Measurements from ENCODE around the gene SLC2A9.
"Not testable (repeated sequence)": the region's sequence is repeated elsewhere in the genome, so short reads cannot be mapped to it uniquely, and the experiment has no call there.

Gene SLC2A9

GRCh38 chr4:9994246-9994847 lies 26.9 kb downstream of the SLC2A9 start:
- no peak for DNase-seq

GRCh38 chr4:9989918-9990635 lies 31.2 kb downstream of the SLC2A9 start:
- DNase-seq: no peak

GRCh38 chr4:9988933-9989332 lies 32.4 kb downstream of the SLC2A9 start:
- no peak for DNase-seq

- no peak for DNase-seq
Observed at GRCh38 chr4:9988363-9988749, 32.9 kb downstream of the SLC2A9 start.

- no peak for DNase-seq
Observed at GRCh38 chr4:9987749-9988362, 33.4 kb downstream of the SLC2A9 start.

GRCh38 chr4:9984621-9985020 lies 36.7 kb downstream of the SLC2A9 start:
- DNase-seq: no peak

GRCh38 chr4:9983211-9983610 lies 38.1 kb downstream of the SLC2A9 start:
- DNase-seq: no peak

- DNase-seq: not testable (repeated sequence)
Observed at GRCh38 chr4:9981899-9982298, 39.4 kb downstream of the SLC2A9 start.

GRCh38 chr4:9980898-9981297 lies 40.4 kb downstream of the SLC2A9 start:
- DNase-seq: no peak

GRCh38 chr4:9979101-9979701 lies 42.1 kb downstream of the SLC2A9 start:
- DNase-seq: peak; percentile 68

- DNase-seq: no peak
Observed at GRCh38 chr4:9977518-9978031, 43.7 kb downstream of the SLC2A9 start.

GRCh38 chr4:9976781-9977180 lies 44.5 kb downstream of the SLC2A9 start:
- DNase-seq: no peak

GRCh38 chr4:9976293-9976692 lies 45.0 kb downstream of the SLC2A9 start:
- no peak for DNase-seq

GRCh38 chr4:9971711-9972110 lies 49.6 kb downstream of the SLC2A9 start:
- DNase-seq: peak; percentile 93

GRCh38 chr4:9970399-9971011 lies 50.8 kb downstream of the SLC2A9 start:
- DNase-seq: no peak

- no peak for DNase-seq
Observed at GRCh38 chr4:9969526-9970398, 51.5 kb downstream of the SLC2A9 start.

- DNase-seq: no peak
Observed at GRCh38 chr4:9968472-9968871, 52.8 kb downstream of the SLC2A9 start.

GRCh38 chr4:9964879-9965278 lies 56.4 kb downstream of the SLC2A9 start:
- DNase-seq: no peak

GRCh38 chr4:9963328-9963727 lies 58.0 kb downstream of the SLC2A9 start:
- no peak for DNase-seq

GRCh38 chr4:9962611-9963314 lies 58.5 kb downstream of the SLC2A9 start:
- no peak for DNase-seq

GRCh38 chr4:9954468-9954867 lies 66.8 kb downstream of the SLC2A9 start:
- no peak for DNase-seq

GRCh38 chr4:9953089-9953488 lies 68.2 kb downstream of the SLC2A9 start:
- no peak for DNase-seq

Data from NCI-H146 (cell line).